ENCODE data around the gene MAST2. TPM values are rescaled to one million over a fixed set of nuclear protein-coding genes. Genes with fewer than 3 reads are reported as not detected.

The MAST2 gene
- total RNA-seq, 1 experiment from 2014 or later = 36.2 TPM

GRCh38 chr1:46034601-46035516 lies 231.4 kb downstream of the MAST2 start:
- Mint-ChIP-seq H3K4me1 (ENCODE audit: low read depth, unreplicated experiment) (no peaks in the 10 kb centered on the region), H3K4me3 (ENCODE audit: low read depth, unreplicated experiment) (no peak overlapping the region), H3K9me3 (ENCODE audit: low read depth, unreplicated experiment) (no peaks in the 10 kb centered on the region), H3K27me3 (ENCODE audit: unreplicated experiment) (no peaks in the 10 kb centered on the region), H3K27ac (ENCODE audit: unreplicated experiment) (no peak overlapping the region), H3K36me3 (ENCODE audit: insufficient read depth, unreplicated experiment) (peaks cover 17% of the 10 kb centered on the region)
- BruUV-seq (replicated peaks) = no TSS peak
- TF ChIP-seq, protein P1, sequence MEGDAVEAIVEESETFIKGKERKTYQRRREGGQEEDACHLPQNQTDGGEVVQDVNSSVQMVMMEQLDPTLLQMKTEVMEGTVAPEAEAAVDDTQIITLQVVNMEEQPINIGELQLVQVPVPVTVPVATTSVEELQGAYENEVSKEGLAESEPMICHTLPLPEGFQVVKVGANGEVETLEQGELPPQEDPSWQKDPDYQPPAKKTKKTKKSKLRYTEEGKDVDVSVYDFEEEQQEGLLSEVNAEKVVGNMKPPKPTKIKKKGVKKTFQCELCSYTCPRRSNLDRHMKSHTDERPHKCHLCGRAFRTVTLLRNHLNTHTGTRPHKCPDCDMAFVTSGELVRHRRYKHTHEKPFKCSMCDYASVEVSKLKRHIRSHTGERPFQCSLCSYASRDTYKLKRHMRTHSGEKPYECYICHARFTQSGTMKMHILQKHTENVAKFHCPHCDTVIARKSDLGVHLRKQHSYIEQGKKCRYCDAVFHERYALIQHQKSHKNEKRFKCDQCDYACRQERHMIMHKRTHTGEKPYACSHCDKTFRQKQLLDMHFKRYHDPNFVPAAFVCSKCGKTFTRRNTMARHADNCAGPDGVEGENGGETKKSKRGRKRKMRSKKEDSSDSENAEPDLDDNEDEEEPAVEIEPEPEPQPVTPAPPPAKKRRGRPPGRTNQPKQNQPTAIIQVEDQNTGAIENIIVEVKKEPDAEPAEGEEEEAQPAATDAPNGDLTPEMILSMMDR (IDR thresholded peaks at IDR 0.05; ENCODE audit: unreplicated experiment) = no peak
- DNase-seq = no peak
- intact Hi-C loops (cut with micrococcal nuclease; ENCODE audit: unreplicated experiment) = loop anchor here (5.0 kb wide), 2 partner anchors 97 to 312 kb away; partner anchors contain the start of gene PIK3R3
- CTCF ChIA-PET = interaction anchor here (1.1 kb wide), 1 partner anchor 189 kb away, joined by 8 read pairs; no protein-coding TSS in a partner anchor

GRCh38 chr1:46036894-46037839 lies 233.8 kb downstream of the MAST2 start:
- peak; percentile 90 for DNase-seq
- Mint-ChIP-seq H3K9me3 (ENCODE audit: low read depth, unreplicated experiment) (no peaks in the 10 kb centered on the region), H3K4me1 (ENCODE audit: low read depth, unreplicated experiment) (no peaks in the 10 kb centered on the region), H3K27ac (ENCODE audit: unreplicated experiment) (no peak overlapping the region), H3K27me3 (ENCODE audit: unreplicated experiment) (no peaks in the 10 kb centered on the region), H3K4me3 (ENCODE audit: low read depth, unreplicated experiment) (no peak overlapping the region), H3K36me3 (ENCODE audit: insufficient read depth, unreplicated experiment) (peaks cover 8% of the 10 kb centered on the region)
- BruUV-seq (replicated peaks) = no TSS peak
- intact Hi-C loops (cut with micrococcal nuclease; ENCODE audit: unreplicated experiment) = loop anchor here (1.0 to 5.0 kb wide), 4 partner anchors 95 to 310 kb away; partner anchors contain the start of gene PIK3R3
- TF ChIP-seq, protein P1 (IDR thresholded peaks at IDR 0.05; ENCODE audit: unreplicated experiment) = peak; percentile 95
- CTCF ChIA-PET = interaction anchor here (1.3 to 1.5 kb wide), 2 partner anchors 135 to 186 kb away, joined by 5 to 7 read pairs; no protein-coding TSS in a partner anchor

DNA sequence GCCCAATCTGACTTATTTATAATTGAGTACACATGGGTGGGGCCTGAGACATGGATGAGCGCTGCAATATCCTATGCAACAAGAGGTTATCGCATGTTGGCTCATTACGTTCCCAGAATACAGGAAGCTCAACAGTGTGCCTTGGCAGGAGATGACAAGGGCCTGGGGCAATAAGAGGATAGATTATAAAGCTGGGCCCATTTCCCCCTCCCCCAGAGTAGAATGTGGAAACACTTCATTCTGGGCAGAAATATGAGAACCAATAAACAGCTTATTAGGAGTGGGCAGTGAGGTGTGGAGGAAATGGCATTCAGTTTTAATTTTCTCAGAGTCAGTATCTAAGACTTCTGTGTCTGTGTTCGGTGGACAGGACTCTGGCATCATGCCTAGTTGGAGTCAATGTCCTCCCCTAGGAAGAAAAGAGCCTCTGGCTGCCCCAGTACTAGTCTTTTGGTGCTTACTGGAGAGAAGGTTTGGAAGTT lies 236.2 kb downstream of the MAST2 start:
- BruUV-seq (replicated peaks) = no TSS peak
- Mint-ChIP-seq H3K36me3 (ENCODE audit: insufficient read depth, unreplicated experiment) (peaks cover 4% of the 10 kb centered on the region), H3K27me3 (ENCODE audit: unreplicated experiment) (no peaks in the 10 kb centered on the region), H3K4me1 (ENCODE audit: low read depth, unreplicated experiment) (no peaks in the 10 kb centered on the region), H3K4me3 (ENCODE audit: low read depth, unreplicated experiment) (no peak overlapping the region), H3K27ac (ENCODE audit: unreplicated experiment) (no peak overlapping the region), H3K9me3 (ENCODE audit: low read depth, unreplicated experiment) (no peaks in the 10 kb centered on the region)
- DNase-seq = no peak
- intact Hi-C loops (cut with micrococcal nuclease; ENCODE audit: unreplicated experiment) = loop anchor here (5.0 kb wide), 2 partner anchors 93 to 308 kb away; partner anchors contain the start of gene PIK3R3
- TF ChIP-seq, protein P1 (IDR thresholded peaks at IDR 0.05; ENCODE audit: unreplicated experiment) = no peak
- CTCF ChIA-PET = interaction anchor here (0.6 to 2.1 kb wide), 4 partner anchors 133 to 312 kb away, joined by 3 to 9 read pairs (median 4); no protein-coding TSS in a partner anchor

- no peaks in the 10 kb centered on the region for H3K27me3 Mint-ChIP-seq (ENCODE audit: unreplicated experiment)
- CTCF ChIA-PET = no interaction called here
- H3K4me3 Mint-ChIP-seq (ENCODE audit: low read depth, unreplicated experiment) = no peak overlapping the region
- BruUV-seq (replicated peaks) = no TSS peak
- DNase-seq = no peak
- TF ChIP-seq, protein P1 (IDR thresholded peaks at IDR 0.05; ENCODE audit: unreplicated experiment) = no peak
- H3K36me3 Mint-ChIP-seq (ENCODE audit: insufficient read depth, unreplicated experiment) = no peaks in the 10 kb centered on the region
- intact Hi-C loops (cut with micrococcal nuclease; ENCODE audit: unreplicated experiment) = no loop called here
- no peak overlapping the region for H3K27ac Mint-ChIP-seq (ENCODE audit: unreplicated experiment)
- H3K4me1 Mint-ChIP-seq (ENCODE audit: low read depth, unreplicated experiment) = no peaks in the 10 kb centered on the region
- H3K9me3 Mint-ChIP-seq (ENCODE audit: low read depth, unreplicated experiment) = no peaks in the 10 kb centered on the region
Measured at GRCh38 chr1:46041551-46041950, 238.1 kb downstream of the MAST2 start.

Data from Calu3 (cell line).